SK-N-SH (cell line): ENCODE data around the gene CACUL1.

Experiments used
- GABPA ChIP-seq: IDR thresholded peaks from 2 replicates; pipeline ENCODE4 v1.4.0; 2012; ENCODE audit warnings: low read depth, mild to moderate bottlenecking
- MAX ChIP-seq: IDR thresholded peaks from 2 replicates; pipeline ENCODE4 v1.4.0; 2012; ENCODE audit warnings: low read depth
- NFIC ChIP-seq: IDR thresholded peaks from 2 replicates; pipeline ENCODE4 v1.4.0; 2012; ENCODE audit warnings: borderline replicate concordance
- POLR2AphosphoS5 ChIP-seq: IDR thresholded peaks from 2 replicates; pipeline ENCODE4 v1.6.1; 2012; ENCODE audit warnings: low read depth, low read length
- RAD21 ChIP-seq: IDR thresholded peaks from 2 replicates; pipeline ENCODE4 v1.6.1; 2012; ENCODE audit warnings: mild to moderate bottlenecking, low read length
- RCOR1 ChIP-seq: fragments of 150-350 bp; IDR thresholded peaks from 2 replicates; pipeline ENCODE4 v1.6.1; 2017; ENCODE audit warnings: antibody characterized with exemption, low read length
- RXRA ChIP-seq: IDR thresholded peaks from 2 replicates; pipeline ENCODE4 v1.4.0; 2012; ENCODE audit warnings: low read depth, mild to moderate bottlenecking, borderline replicate concordance
- TAF1 ChIP-seq: IDR thresholded peaks from 2 replicates; pipeline ENCODE4 v1.6.1; 2012; ENCODE audit warnings: low read depth, mild to moderate bottlenecking, low read length, moderate library complexity, borderline replicate concordance
- USF1 ChIP-seq: IDR thresholded peaks from 2 replicates; pipeline ENCODE4 v1.4.0; 2012; ENCODE audit warnings: low read depth, borderline replicate concordance
- YY1 ChIP-seq: IDR thresholded peaks from 2 replicates; pipeline ENCODE4 v1.4.0; 2012; ENCODE audit warnings: low read depth, mild to moderate bottlenecking
- TF ChIP-seq, protein P1 (sequence below): IDR thresholded peaks from 2 replicates; pipeline ENCODE4 v1.6.1; 2012; ENCODE audit warnings: mild to moderate bottlenecking, low read depth, low read length, moderate library complexity
- TF ChIP-seq, protein P2 (sequence below): fragments of 200-600 bp; sonication (generic); IDR thresholded peaks from 2 replicates; pipeline ENCODE4 v1.6.1; 2017; ENCODE audit warnings: antibody characterized with exemption, mild to moderate bottlenecking, moderate library complexity
- TF ChIP-seq, protein P3 (sequence below): fragments of 150-350 bp; IDR thresholded peaks from 2 replicates; pipeline ENCODE4 v1.6.1; 2017; ENCODE audit warnings: antibody characterized with exemption, low read length, low read depth, borderline replicate concordance

- TF ChIP-seq NFIC (no peak), POLR2AphosphoS5 (no peak), RAD21 (no peak), RCOR1 (no peak), USF1 (no peak), GABPA (no peak), YY1 (no peak), MAX (no peak), TAF1 (no peak), RXRA (no peak)
- TF ChIP-seq, protein P1, sequence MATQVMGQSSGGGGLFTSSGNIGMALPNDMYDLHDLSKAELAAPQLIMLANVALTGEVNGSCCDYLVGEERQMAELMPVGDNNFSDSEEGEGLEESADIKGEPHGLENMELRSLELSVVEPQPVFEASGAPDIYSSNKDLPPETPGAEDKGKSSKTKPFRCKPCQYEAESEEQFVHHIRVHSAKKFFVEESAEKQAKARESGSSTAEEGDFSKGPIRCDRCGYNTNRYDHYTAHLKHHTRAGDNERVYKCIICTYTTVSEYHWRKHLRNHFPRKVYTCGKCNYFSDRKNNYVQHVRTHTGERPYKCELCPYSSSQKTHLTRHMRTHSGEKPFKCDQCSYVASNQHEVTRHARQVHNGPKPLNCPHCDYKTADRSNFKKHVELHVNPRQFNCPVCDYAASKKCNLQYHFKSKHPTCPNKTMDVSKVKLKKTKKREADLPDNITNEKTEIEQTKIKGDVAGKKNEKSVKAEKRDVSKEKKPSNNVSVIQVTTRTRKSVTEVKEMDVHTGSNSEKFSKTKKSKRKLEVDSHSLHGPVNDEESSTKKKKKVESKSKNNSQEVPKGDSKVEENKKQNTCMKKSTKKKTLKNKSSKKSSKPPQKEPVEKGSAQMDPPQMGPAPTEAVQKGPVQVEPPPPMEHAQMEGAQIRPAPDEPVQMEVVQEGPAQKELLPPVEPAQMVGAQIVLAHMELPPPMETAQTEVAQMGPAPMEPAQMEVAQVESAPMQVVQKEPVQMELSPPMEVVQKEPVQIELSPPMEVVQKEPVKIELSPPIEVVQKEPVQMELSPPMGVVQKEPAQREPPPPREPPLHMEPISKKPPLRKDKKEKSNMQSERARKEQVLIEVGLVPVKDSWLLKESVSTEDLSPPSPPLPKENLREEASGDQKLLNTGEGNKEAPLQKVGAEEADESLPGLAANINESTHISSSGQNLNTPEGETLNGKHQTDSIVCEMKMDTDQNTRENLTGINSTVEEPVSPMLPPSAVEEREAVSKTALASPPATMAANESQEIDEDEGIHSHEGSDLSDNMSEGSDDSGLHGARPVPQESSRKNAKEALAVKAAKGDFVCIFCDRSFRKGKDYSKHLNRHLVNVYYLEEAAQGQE: no peak
- TF ChIP-seq, protein P2, sequence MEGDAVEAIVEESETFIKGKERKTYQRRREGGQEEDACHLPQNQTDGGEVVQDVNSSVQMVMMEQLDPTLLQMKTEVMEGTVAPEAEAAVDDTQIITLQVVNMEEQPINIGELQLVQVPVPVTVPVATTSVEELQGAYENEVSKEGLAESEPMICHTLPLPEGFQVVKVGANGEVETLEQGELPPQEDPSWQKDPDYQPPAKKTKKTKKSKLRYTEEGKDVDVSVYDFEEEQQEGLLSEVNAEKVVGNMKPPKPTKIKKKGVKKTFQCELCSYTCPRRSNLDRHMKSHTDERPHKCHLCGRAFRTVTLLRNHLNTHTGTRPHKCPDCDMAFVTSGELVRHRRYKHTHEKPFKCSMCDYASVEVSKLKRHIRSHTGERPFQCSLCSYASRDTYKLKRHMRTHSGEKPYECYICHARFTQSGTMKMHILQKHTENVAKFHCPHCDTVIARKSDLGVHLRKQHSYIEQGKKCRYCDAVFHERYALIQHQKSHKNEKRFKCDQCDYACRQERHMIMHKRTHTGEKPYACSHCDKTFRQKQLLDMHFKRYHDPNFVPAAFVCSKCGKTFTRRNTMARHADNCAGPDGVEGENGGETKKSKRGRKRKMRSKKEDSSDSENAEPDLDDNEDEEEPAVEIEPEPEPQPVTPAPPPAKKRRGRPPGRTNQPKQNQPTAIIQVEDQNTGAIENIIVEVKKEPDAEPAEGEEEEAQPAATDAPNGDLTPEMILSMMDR: no peak
- TF ChIP-seq, protein P3, sequence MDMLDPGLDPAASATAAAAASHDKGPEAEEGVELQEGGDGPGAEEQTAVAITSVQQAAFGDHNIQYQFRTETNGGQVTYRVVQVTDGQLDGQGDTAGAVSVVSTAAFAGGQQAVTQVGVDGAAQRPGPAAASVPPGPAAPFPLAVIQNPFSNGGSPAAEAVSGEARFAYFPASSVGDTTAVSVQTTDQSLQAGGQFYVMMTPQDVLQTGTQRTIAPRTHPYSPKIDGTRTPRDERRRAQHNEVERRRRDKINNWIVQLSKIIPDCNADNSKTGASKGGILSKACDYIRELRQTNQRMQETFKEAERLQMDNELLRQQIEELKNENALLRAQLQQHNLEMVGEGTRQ: no peak
These were observed 42.7 kb downstream of the CACUL1 start for GRCh38 chr10:118712080-118712479.
